HG03565 (cell line): Measurements from ENCODE around the gene REC8.

Experiments used
- ATAC-seq: cut with Tn5 transposase; IDR thresholded peaks from one replicate; pipeline ENCODE4 v1.9.1; 2021; ENCODE audit warnings: mild to moderate bottlenecking, moderate library complexity; ENCODE audit not compliant: unreplicated experiment

REC8 gene

GRCh38 chr14:24181371-24182077, 9.6 kb downstream of the REC8 start:
- no peak for ATAC-seq

GRCh38 chr14:24182110-24182882, 10.4 kb downstream of the REC8 start:
- ATAC-seq: no peak

- no peak for ATAC-seq
Observed at GRCh38 chr14:24183014-24183481, 11.2 kb downstream of the REC8 start.

DNA sequence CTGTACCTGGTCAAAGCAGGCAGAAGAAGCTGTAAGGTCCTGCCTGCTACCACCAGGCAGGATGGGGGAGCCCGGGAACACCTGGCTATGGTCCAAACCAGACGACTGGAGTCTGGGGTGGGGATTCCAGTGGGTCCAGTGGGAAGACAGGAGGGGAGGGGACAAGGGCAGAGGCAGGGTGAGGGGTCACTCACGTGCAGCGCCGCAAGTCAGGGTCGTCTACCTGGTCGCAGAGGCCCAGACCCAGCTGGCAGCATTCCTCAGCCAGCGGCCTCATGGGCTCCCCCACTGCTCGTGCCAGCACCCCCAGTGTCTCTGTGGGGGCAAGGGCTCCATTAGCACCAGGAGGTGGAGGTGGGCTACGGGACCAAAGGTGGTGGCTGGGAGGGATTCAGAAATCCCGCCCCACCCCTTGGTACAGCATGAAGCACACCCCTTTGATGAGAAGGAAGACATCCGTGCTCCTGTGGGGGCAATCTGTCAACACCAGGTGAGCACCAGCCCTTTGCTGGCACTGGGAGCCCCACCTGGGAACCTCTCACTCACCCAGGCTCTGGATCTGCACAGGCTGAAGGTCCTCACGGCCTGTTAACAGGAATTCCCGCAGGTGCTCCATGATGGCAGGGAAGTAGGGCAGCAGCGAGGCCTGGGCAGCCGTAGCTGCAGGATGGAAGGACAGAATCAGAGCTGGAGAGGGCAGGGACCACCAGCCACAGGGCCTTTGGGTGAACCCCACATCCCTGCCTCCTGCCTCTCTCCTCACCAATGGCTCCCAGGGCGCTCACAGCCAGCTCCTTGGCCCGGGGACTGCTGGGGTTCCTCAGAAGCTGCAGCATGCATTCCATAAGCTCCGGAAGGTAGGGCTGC, 12.5 kb downstream of the REC8 start:
- no peak for ATAC-seq

- ATAC-seq: no peak
Observed at GRCh38 chr14:24185026-24185425, 13.1 kb downstream of the REC8 start.

DNA sequence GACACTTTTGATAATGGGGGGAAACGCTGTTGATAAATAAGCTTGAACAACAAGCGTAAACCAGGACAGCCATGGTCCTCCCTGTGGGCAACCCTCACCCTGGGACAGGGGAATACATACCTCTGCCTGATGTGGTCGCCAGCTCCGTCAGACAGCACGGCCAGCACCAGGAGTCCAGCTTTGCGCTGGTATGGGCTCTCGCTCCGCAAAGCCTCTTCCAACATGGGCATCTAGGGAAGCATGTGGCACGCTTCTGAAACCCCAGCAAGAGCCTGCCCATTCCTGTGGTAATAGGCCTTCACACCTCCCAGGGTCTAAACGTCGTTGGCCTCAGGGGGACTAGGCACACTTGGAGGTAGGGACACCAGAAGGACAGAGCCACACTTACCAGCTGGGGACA, 13.9 kb downstream of the REC8 start:
- no peak for ATAC-seq

- ATAC-seq: no peak
Observed at GRCh38 chr14:24186831-24187538, 15.1 kb downstream of the REC8 start.

DNA sequence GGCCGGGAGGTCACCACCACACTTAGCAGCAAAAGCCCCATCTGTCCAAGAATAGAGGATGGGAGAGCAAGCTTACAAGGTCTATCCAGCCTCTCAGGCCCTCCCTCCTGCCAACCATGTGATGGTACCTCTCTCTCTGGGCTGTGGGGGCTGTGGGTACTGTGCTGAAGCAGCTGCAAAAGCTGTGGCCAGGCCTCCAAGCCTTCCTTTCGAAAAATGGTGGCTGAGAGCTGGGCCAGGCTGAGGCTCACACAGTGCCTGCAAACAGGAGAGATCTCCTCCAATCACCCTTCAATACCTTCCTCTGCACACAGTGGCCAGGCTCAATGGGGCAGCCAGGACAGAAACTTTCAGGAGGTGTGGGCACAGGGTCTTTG, 15.6 kb downstream of the REC8 start:
- no peak for ATAC-seq

DNA sequence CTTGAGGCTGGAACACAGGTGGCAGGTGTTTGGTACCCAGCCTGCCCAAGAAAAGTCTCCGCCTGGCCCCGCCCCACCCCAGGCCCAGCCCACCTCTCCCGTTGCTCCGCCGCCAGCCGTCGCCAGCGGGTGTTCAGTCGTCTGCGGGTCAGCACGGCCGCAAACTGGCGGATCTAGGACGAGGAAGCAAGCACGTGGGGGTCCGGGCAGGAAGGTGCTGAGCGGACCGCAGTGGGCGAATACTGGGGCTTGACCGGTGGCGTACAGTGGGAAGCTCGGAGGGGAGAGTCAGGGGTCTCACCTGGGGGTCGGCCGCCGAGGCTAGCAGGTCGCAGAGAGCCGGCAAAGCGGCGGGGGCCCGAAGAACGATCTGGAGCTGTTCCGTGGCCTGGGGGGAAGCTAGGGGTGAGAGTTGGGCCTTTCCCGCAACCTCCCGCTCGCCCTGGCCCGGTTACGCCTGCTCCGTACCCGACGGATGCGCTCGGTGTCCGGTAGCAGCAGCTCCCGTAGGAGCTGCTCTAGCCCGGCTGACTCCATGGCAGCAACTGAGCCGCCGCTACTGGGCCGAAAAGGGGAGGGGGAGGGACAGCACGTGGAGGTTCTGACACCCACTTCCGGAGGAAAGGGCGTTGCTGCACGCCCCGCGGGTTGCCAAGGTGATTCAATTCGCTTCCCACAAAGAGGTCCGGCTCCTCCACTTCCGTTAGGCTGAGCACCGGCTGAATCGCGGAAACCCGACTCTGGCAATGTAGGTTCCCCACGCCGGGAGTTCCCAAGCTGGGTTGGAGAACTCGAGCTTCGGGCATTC, 16.6 kb downstream of the REC8 start, which contains the start of gene IPO4:
Gene IPO4, minus strand, starts transcription at position 566 of the 808 bp plus-strand sequence. Its CDS starts 29 bp downstream, at position 537.
- peak; percentile 88 for ATAC-seq

DNA sequence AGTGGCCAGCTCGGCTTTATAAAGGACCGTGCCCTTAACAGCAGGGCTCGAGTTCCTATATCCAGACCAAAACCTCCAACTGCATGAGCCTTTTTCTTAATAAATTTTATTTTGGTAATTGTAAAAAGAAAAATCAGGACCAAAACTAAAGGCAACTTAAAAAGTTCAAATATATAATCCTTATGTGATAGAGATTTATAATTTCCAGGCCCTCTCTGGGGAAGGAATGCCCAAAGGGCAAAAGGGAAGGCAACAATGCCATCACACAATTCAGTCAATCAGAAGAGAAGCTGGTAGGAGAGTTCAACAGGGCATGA, 17.1 kb downstream of the REC8 start:
- no peak for ATAC-seq

GRCh38 chr14:24189460-24189859, 17.6 kb downstream of the REC8 start:
- ATAC-seq: no peak

DNA sequence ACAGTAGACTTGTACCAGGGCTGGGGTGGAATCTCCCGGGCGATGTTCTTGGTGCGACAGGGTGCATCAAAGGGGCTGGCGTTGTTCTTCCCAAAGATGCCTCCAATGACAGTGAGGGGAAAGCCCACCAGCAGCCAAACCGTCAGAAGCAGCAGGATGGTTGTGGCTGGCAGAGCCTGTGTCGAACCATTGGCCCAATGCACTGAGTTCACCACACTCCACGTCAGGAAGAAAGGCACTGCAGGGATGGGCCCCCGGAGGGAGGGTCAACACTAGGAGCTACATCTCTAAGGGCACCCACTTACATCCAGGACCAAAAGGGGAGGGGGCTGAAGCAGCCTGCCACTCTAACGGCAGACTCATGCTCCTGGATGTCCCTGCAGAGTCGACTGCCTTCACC, 18.5 kb downstream of the REC8 start:
- ATAC-seq: no peak

DNA sequence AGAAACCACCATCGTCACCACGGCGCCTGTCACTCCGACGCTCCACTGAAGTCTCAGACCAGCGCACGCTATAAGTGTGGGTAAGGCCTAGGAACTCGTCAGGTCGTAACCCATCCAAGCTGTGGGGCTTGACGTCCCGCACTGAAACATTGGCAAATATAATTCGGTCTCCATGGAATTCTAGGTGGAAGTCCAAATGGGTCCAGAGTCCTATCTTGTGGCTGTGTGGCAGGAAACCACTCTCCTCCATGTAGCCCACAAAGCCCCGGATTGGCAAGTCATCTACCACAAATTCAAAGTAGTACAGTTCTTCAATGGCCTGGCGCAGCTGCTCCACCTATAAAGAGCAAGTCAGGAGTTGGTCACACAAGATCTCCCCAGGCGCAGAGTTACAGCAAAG, 21.1 kb downstream of the REC8 start:
- ATAC-seq: no peak

DNA sequence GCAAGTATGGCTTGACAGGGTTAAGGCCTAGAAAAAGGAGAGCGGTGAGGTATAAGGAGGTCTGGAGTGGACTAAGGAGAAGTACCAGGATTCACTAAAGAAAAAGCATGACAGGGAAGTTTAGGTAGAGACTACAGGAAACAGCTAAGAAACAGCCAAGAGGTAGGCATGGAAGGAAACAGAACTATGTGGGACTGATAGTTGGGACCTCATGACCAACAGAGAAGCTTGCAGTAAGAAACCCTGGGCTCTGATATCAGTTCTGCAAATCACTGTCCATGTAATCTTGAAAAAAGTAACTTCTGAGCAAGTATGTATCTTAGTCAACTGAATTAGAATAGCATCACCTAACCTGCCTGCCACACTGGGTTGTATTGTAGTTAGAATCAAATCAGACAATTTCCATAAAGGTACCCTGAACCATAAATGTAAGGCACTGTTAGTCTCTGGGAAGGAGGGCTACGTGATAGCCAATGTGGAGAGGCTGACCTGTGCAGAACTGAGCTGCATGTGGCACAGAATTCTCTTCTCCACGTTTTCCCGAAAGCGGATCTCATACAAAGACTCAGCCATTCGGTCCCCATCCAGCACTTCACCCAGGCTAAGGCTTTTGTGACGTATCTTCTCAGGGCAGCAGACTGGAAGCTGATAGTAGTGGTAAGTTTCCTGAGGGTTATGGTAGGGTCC, 22.4 kb downstream of the REC8 start:
- no peak for ATAC-seq

DNA sequence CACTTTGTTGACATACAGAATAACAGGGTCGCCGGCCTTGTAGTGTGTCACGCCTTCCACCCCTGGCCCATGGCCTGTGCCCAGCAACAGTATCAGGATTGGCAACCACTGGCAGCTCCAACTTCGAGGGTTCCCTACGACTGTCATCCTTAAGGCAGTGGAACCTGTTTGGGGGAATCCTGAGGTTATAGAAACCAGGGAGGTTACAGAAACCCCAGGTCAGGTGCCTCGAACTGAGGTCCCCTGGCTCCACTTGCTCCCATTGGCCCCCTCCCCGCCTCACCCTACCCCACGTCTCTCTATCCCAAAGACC, 22.9 kb downstream of the REC8 start:
- no peak for ATAC-seq

DNA sequence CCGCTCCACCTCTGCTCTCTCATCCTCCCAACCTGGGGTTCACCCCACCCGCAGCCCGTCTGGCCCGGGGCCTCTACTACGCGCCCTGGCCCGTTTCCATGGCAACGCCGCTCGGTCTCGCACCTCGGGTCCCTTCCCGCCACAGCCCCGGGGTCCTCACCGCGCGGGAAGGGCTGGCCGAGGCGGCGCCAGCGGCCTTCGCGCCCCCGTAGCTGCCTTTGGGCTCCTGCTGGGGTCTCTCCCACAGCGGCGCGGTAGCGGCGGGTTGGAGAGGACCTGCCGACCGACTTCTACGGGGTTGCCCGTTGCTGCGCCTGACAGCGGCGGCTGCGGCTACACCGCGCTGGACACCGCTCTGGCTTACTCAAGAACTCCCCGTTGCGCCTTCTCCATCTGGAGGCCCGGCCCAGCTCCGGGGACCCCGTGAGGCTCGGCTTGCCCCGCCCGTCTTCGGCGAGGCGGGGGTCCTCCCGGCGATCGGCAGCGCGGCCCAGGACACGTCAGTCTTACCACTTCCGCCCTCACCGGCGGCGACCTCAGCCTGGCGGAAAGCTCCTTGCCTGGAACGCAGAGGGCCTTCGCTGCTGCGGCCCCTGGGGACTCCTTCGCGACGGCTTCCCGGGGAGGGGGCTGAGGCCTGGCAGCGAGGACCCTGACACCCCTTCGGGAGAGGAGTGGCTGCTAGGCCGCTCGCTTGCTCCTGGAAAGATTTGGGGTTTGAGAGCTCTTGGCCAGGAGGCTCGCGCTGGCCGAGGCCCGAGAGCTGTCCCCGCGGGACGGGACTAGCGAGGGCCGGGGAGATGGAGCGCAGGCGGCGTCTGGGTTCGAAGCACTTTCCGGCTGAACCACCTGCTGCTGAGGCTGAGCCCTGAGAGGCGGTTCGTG, 23.5 kb downstream of the REC8 start, which contains the start of gene TM9SF1:
Gene TM9SF1, minus strand, starts transcription at position 256 of the 885 bp plus-strand sequence. CDS start 422 bp downstream, outside the sequence.
- ATAC-seq: peak; percentile 72

GRCh38 chr14:24196071-24197055, 24.5 kb downstream of the REC8 start:
- peak; percentile 2 for ATAC-seq
